Activated naive CD4-positive, alpha-beta T cell treated with anti-CD3 and anti-CD28 coated beads for 36 hours (primary cell): ENCODE data around the gene GEMIN8. TPM values are rescaled to one million over a fixed set of nuclear protein-coding genes. Genes with fewer than 3 reads are reported as not detected.

ENCODE experiments used
- CTCF ChIA-PET: fragments of 350-600 bp; sonication (Branson Sonifier 250); formaldehyde crosslinking; loops from one replicate; lab custom pipeline; 2021; ENCODE audit warnings: antibody characterized with exemption; lab: Charles Lee
- DNase-seq: peaks from one replicate; pipeline ENCODE4 v3.0.0-alpha.2; 2020
- H3K27ac Mint-ChIP-seq: one replicate; pipeline ENCODE4 v1.8.0; 2021; ENCODE audit warnings: mild to moderate bottlenecking, mixed read lengths
- H3K27me3 Mint-ChIP-seq: one replicate; pipeline ENCODE4 v1.8.0; 2021; ENCODE audit warnings: low read depth, mixed read lengths
- H3K36me3 Mint-ChIP-seq: one replicate; pipeline ENCODE4 v1.8.0; 2021; ENCODE audit warnings: low read depth, mixed read lengths
- H3K4me1 Mint-ChIP-seq: one replicate; pipeline ENCODE4 v1.8.0; 2021; ENCODE audit warnings: low read depth, mixed read lengths
- H3K4me3 Mint-ChIP-seq: one replicate; pipeline ENCODE4 v1.8.0; 2021; ENCODE audit warnings: mild to moderate bottlenecking, moderate library complexity, mixed read lengths
- H3K9me3 Mint-ChIP-seq: one replicate; pipeline ENCODE4 v1.8.0; 2021; ENCODE audit warnings: mixed read lengths
- intact Hi-C: fragments of 100-400 bp; cut with micrococcal nuclease; formaldehyde crosslinking; loops from one replicate; pipeline ENCODE4 v1.15.1; 2023
- total RNA-seq, 2 experiments: library from RNA; stranded (reverse); gene quantifications; one replicate each; pipeline ENCODE4 v1.2.3, GENCODE V29; 2021

Gene GEMIN8
- total RNA-seq, 2 experiments from 2014 or later: 4.7 to 5.1 TPM

- Mint-ChIP-seq H3K36me3 (peaks cover 9% of the 10 kb centered on the region), H3K27ac (no peak overlapping the region), H3K27me3 (no peaks in the 10 kb centered on the region)
Observed at GRCh38 chrX:14014526-14014925, 15.2 kb downstream of the GEMIN8 start.

GRCh38 chrX:14013054-14013453, 16.6 kb downstream of the GEMIN8 start:
- Mint-ChIP-seq H3K4me1 (peaks cover 17% of the 10 kb centered on the region), H3K9me3 (no peaks in the 10 kb centered on the region), H3K27ac (no peak overlapping the region), H3K27me3 (no peaks in the 10 kb centered on the region), H3K4me3 (no peak overlapping the region), H3K36me3 (peaks cover 17% of the 10 kb centered on the region)
- no peak for DNase-seq
- intact Hi-C loops: no loop called here
- CTCF ChIA-PET: no interaction called here

More at GRCh38 chrX:14014526-14014925, 15.2 kb downstream of the GEMIN8 start:
- Mint-ChIP-seq H3K4me3 (no peak overlapping the region), H3K9me3 (no peaks in the 10 kb centered on the region), H3K4me1 (peaks cover 17% of the 10 kb centered on the region)
- intact Hi-C loops: no loop called here
- no peak for DNase-seq
- CTCF ChIA-PET: interaction anchor here (1.4 kb wide), 1 partner anchor 17 kb away, joined by 4 read pairs; no protein-coding TSS in a partner anchor

GRCh38 chrX:14010566-14010965, 19.1 kb downstream of the GEMIN8 start:
- Mint-ChIP-seq H3K4me3 (no peak overlapping the region), H3K9me3 (no peaks in the 10 kb centered on the region), H3K36me3 (peaks cover 17% of the 10 kb centered on the region), H3K27ac (no peak overlapping the region), H3K4me1 (peaks cover 12% of the 10 kb centered on the region), H3K27me3 (no peaks in the 10 kb centered on the region)
- intact Hi-C loops: no loop called here
- no peak for DNase-seq
- CTCF ChIA-PET: no interaction called here

- no peak for DNase-seq
- Mint-ChIP-seq H3K4me1 (peaks cover 11% of the 10 kb centered on the region), H3K36me3 (peaks cover 15% of the 10 kb centered on the region), H3K27ac (no peak overlapping the region), H3K4me3 (no peak overlapping the region), H3K27me3 (no peaks in the 10 kb centered on the region), H3K9me3 (no peaks in the 10 kb centered on the region)
- intact Hi-C loops: no loop called here
- CTCF ChIA-PET: no interaction called here
Observed at GRCh38 chrX:14006540-14006939, 23.2 kb downstream of the GEMIN8 start.

- no peak overlapping the region for H3K4me3 Mint-ChIP-seq
- DNase-seq: no peak
- intact Hi-C loops: no loop called here
- CTCF ChIA-PET: no interaction called here
- H3K27ac Mint-ChIP-seq: no peak overlapping the region
- no peaks in the 10 kb centered on the region for H3K9me3 Mint-ChIP-seq
- no peaks in the 10 kb centered on the region for H3K27me3 Mint-ChIP-seq
- peaks cover 11% of the 10 kb centered on the region for H3K4me1 Mint-ChIP-seq
- peaks cover 12% of the 10 kb centered on the region for H3K36me3 Mint-ChIP-seq
Observed at GRCh38 chrX:14003876-14004425, 25.7 kb downstream of the GEMIN8 start.

GRCh38 chrX:14003028-14003427, 26.7 kb downstream of the GEMIN8 start:
- H3K27me3 Mint-ChIP-seq: no peaks in the 10 kb centered on the region
- DNase-seq: no peak
- peaks cover 11% of the 10 kb centered on the region for H3K4me1 Mint-ChIP-seq
- CTCF ChIA-PET: no interaction called here
- no peak overlapping the region for H3K27ac Mint-ChIP-seq
- peaks cover 6% of the 10 kb centered on the region for H3K36me3 Mint-ChIP-seq
- H3K4me3 Mint-ChIP-seq: no peak overlapping the region
- intact Hi-C loops: no loop called here
- no peaks in the 10 kb centered on the region for H3K9me3 Mint-ChIP-seq

- intact Hi-C loops: no loop called here
- H3K9me3 Mint-ChIP-seq: no peaks in the 10 kb centered on the region
Observed at GRCh38 chrX:13996650-13997049, 33.0 kb downstream of the GEMIN8 start.

GRCh38 chrX:13994536-13995080, 35.1 kb downstream of the GEMIN8 start:
- H3K9me3 Mint-ChIP-seq: no peaks in the 10 kb centered on the region
- H3K36me3 Mint-ChIP-seq: no peaks in the 10 kb centered on the region
- no peaks in the 10 kb centered on the region for H3K27me3 Mint-ChIP-seq
- no peak for DNase-seq
- H3K4me1 Mint-ChIP-seq: no peaks in the 10 kb centered on the region
- H3K27ac Mint-ChIP-seq: no peak overlapping the region
- intact Hi-C loops: no loop called here
- H3K4me3 Mint-ChIP-seq: no peak overlapping the region
- CTCF ChIA-PET: no interaction called here

More at GRCh38 chrX:13996650-13997049, 33.0 kb downstream of the GEMIN8 start:
- CTCF ChIA-PET: no interaction called here
- Mint-ChIP-seq H3K27me3 (no peaks in the 10 kb centered on the region), H3K4me3 (no peak overlapping the region), H3K27ac (no peak overlapping the region), H3K36me3 (no peaks in the 10 kb centered on the region), H3K4me1 (no peaks in the 10 kb centered on the region)
- DNase-seq: no peak

- Mint-ChIP-seq H3K4me3 (no peak overlapping the region), H3K9me3 (no peaks in the 10 kb centered on the region), H3K27ac (no peak overlapping the region), H3K4me1 (no peaks in the 10 kb centered on the region), H3K27me3 (no peaks in the 10 kb centered on the region), H3K36me3 (no peaks in the 10 kb centered on the region)
- intact Hi-C loops: no loop called here
- DNase-seq: no peak
- CTCF ChIA-PET: no interaction called here
Observed at GRCh38 chrX:13994104-13994503, 35.6 kb downstream of the GEMIN8 start.

- CTCF ChIA-PET: no interaction called here
- H3K4me3 Mint-ChIP-seq: no peak overlapping the region
- no peaks in the 10 kb centered on the region for H3K36me3 Mint-ChIP-seq
- H3K27ac Mint-ChIP-seq: no peak overlapping the region
- H3K9me3 Mint-ChIP-seq: no peaks in the 10 kb centered on the region
- DNase-seq: no peak
- no peaks in the 10 kb centered on the region for H3K27me3 Mint-ChIP-seq
- H3K4me1 Mint-ChIP-seq: peaks cover 3% of the 10 kb centered on the region
- intact Hi-C loops: no loop called here
Observed at GRCh38 chrX:13990126-13990800, 39.4 kb downstream of the GEMIN8 start.

- CTCF ChIA-PET: no interaction called here
- Mint-ChIP-seq H3K4me1 (peaks cover 3% of the 10 kb centered on the region), H3K27ac (no peak overlapping the region), H3K27me3 (no peaks in the 10 kb centered on the region), H3K4me3 (no peak overlapping the region), H3K9me3 (no peaks in the 10 kb centered on the region), H3K36me3 (peaks cover 6% of the 10 kb centered on the region)
- DNase-seq: no peak
- intact Hi-C loops: loop anchor here (2.0 kb wide), 1 partner anchor 15 kb away; no protein-coding TSS in a partner anchor
Observed at GRCh38 chrX:13985697-13986435, 43.8 kb downstream of the GEMIN8 start.

GRCh38 chrX:13983734-13984133, 46.0 kb downstream of the GEMIN8 start:
- H3K4me3 Mint-ChIP-seq: no peak overlapping the region
- CTCF ChIA-PET: no interaction called here
- DNase-seq: no peak
- no peaks in the 10 kb centered on the region for H3K9me3 Mint-ChIP-seq
- H3K4me1 Mint-ChIP-seq: peaks cover 3% of the 10 kb centered on the region
- intact Hi-C loops: no loop called here
- no peak overlapping the region for H3K27ac Mint-ChIP-seq
- H3K36me3 Mint-ChIP-seq: peaks cover 6% of the 10 kb centered on the region
- no peaks in the 10 kb centered on the region for H3K27me3 Mint-ChIP-seq
